ENCODE results near the gene TRPM3. TPM values are rescaled to one million over a fixed set of nuclear protein-coding genes. Genes with fewer than 3 reads are reported as not detected.

TRPM3 gene
- total and polyA plus RNA-seq, 2 of the 8 experiments (the other 6 are each of a cell fraction or from before 2014, with no cell fraction given) = 2.4 to 10.9 TPM

GRCh38 chr9:70945301-70945700, 176.1 kb downstream of the TRPM3 start:
- H4K20me1 ChIP-seq (replicated peaks in 1 of 2; ENCODE audit: control insufficient read depth in 1 of 2, insufficient read depth in 2 of 2, low read length in 2 of 2) = no peaks in the 10 kb centered on the region
- no peak overlapping the region for H2BK120ac ChIP-seq (replicated peaks; ENCODE audit: low read depth, low read length)
- H4K8ac ChIP-seq (ENCODE audit: extremely low read depth, insufficient read depth, low read length) = no peak overlapping the region
- ChIA-PET CTCF (ENCODE audit: partially characterized antibody) (interaction anchor here (0.8 to 1.6 kb wide), 3 partner anchors 16 to 305 kb away, joined by 3 to 4 read pairs (median 4); no protein-coding TSS in a partner anchor), POLR2A (ENCODE audit: partially characterized antibody) (no interaction called here)
- H3K23ac ChIP-seq (ENCODE audit: insufficient read length) = no peak overlapping the region
- no peak overlapping the region for H2BK12ac ChIP-seq (ENCODE audit: low read depth, low read length)
- H3K14ac ChIP-seq (ENCODE audit: insufficient read length) = no peak overlapping the region
- H3K4ac ChIP-seq (replicated peaks; ENCODE audit: insufficient read length, low read depth, low read length) = no peak overlapping the region
- no peak for DNase-seq (ENCODE audit: low read depth in 1 of 2, low spot score in 2 of 2)
- no peak overlapping the region for H4K5ac ChIP-seq (ENCODE audit: insufficient read length, low read depth, low read length)
- no peak overlapping the region for H4K91ac ChIP-seq (replicated peaks; ENCODE audit: insufficient read length, low read length)
- H3K79me2 ChIP-seq (ENCODE audit: control insufficient read depth in 1 of 2, insufficient read depth in 2 of 2, low read length in 2 of 2) = no peaks in the 10 kb centered on the region
- no peak overlapping the region for H2AK5ac ChIP-seq (ENCODE audit: low read depth, low read length)
- H3K36me3 ChIP-seq (ENCODE audit: control insufficient read depth in 2 of 4, insufficient read depth in 4 of 4, low read length in 3 of 4) = no peaks in the 10 kb centered on the region
- H2BK20ac ChIP-seq (ENCODE audit: low read length) = no peak overlapping the region
- H2AFZ ChIP-seq (ENCODE audit: low read length) = no peak overlapping the region
- FAIRE-seq = no peak
- H3K4me1 ChIP-seq (replicated peaks in 1 of 4; ENCODE audit: control insufficient read depth in 3 of 4, insufficient read depth in 4 of 4, low read length in 3 of 4) = peaks cover 0 to 7% (median 4%) of the 10 kb centered on the region in 4 experiments; a peak in 4 of 7 replicates
- no peak overlapping the region for H3K9ac ChIP-seq (replicated peaks in 1 of 4; ENCODE audit: extremely low read depth in 1 of 4, low read depth in 3 of 4, low read length in 3 of 4)
- H3K18ac ChIP-seq (ENCODE audit: extremely low read depth, low read length) = no peak overlapping the region
- no peak overlapping the region for H3K27ac ChIP-seq (ENCODE audit: low read depth, low read length)
- H3K23me2 ChIP-seq (ENCODE audit: low read depth, low read length) = no peaks in the 10 kb centered on the region
- H3K9me3 ChIP-seq (ENCODE audit: insufficient read depth in 2 of 2, low read depth in 1 of 2, low read length in 1 of 2) = no peaks in the 10 kb centered on the region
- H2BK15ac ChIP-seq (ENCODE audit: low read length) = no peak overlapping the region
- H3K79me1 ChIP-seq (ENCODE audit: low read depth, low read length) = no peaks in the 10 kb centered on the region
- no peak overlapping the region for H3K4me3 ChIP-seq (ENCODE audit: extremely low read depth in 1 of 4, insufficient read depth in 2 of 4, low read depth in 3 of 4, low read length in 4 of 4)
- no peak overlapping the region for H3K56ac ChIP-seq (replicated peaks; ENCODE audit: insufficient read length, low read depth, low read length)
- H3K4me2 ChIP-seq (ENCODE audit: insufficient read depth in 1 of 2, low read depth in 2 of 2, low read length in 2 of 2) = no peak overlapping the region
- H3K27me3 ChIP-seq (replicated peaks in 1 of 4; ENCODE audit: control insufficient read depth in 3 of 4, extremely low read depth in 1 of 4, insufficient read depth in 3 of 4, low read length in 3 of 4) = no peaks in the 10 kb centered on the region
- no peak overlapping the region for H2BK5ac ChIP-seq (ENCODE audit: low read depth, low read length)
- TF ChIP-seq SIX5 (IDR thresholded peaks at IDR 0.05; ENCODE audit: low read depth, low read length) = no peak
- no peak for TF ChIP-seq SRF (IDR thresholded peaks at IDR 0.05; ENCODE audit: low read depth, low read length)
- no peak for TF ChIP-seq SIRT6 (IDR thresholded peaks at IDR 0.05; ENCODE audit: low read length)
- no peak for TF ChIP-seq E2F6 (IDR thresholded peaks at IDR 0.05)
- TF ChIP-seq RNF2 (IDR thresholded peaks at IDR 0.05; ENCODE audit: borderline replicate concordance, low read depth, low read length, missing control alignments, poor library complexity, severe bottlenecking) = no peak
- no peak for TF ChIP-seq BRCA1 (IDR thresholded peaks at IDR 0.05; ENCODE audit: low read depth, low read length)
- no peak for TF ChIP-seq ZNF274 (IDR thresholded peaks at IDR 0.05; ENCODE audit: borderline replicate concordance, extremely low read depth, low read length)
- no peak for TF ChIP-seq HDAC6 (IDR thresholded peaks at IDR 0.05; ENCODE audit: low read depth, low read length)
- no peak for TF ChIP-seq SUZ12 (IDR thresholded peaks at IDR 0.05; ENCODE audit: low read length)
- TF ChIP-seq TBP (IDR thresholded peaks at IDR 0.05; ENCODE audit: low read depth, low read length) = no peak

Data from H1 (cell line).